Left ventricle myocardium inferior (tissue), 1 donor: ENCODE measurements around the gene ARAP1. TPM values are rescaled to one million over a fixed set of nuclear protein-coding genes. Genes with fewer than 3 reads are reported as not detected.

Experiments
- DNase-seq: peaks from one replicate; pipeline ENCODE4 v3.0.0-alpha.2; 2020
- H3K27ac ChIP-seq: fragments of 200-600 bp; replicated peaks from 2 replicates; pipeline ENCODE4 v1.8.0; 2021
- H3K27me3 ChIP-seq: fragments of 200-600 bp; 2 replicates; pipeline ENCODE4 v1.8.0; 2021; ENCODE audit warnings: low read depth
- H3K36me3 ChIP-seq: fragments of 200-600 bp; 2 replicates; pipeline ENCODE4 v1.8.0; 2021
- H3K4me1 ChIP-seq: fragments of 200-600 bp; 2 replicates; pipeline ENCODE4 v1.8.0; 2021
- H3K4me3 ChIP-seq: fragments of 200-600 bp; 2 replicates; pipeline ENCODE4 v1.8.0; 2021; ENCODE audit warnings: mild to moderate bottlenecking, moderate library complexity
- H3K9me3 ChIP-seq: fragments of 200-600 bp; replicated peaks from 2 replicates; pipeline ENCODE4 v1.8.0; 2021
- CTCF ChIP-seq: fragments of 200-600 bp; IDR thresholded peaks from 2 replicates; pipeline ENCODE4 v1.8.0; 2021; ENCODE audit warnings: antibody characterized with exemption, mild to moderate bottlenecking, borderline replicate concordance
- intact Hi-C: fragments of 100-400 bp; cut with micrococcal nuclease; formaldehyde crosslinking; loops from one replicate; pipeline ENCODE4 v1.11.0; 2022
- total RNA-seq: library from RNA; stranded (reverse); fragmentation: NEBNext Ultra II Directional; extraction: Animal tissue kit (Norgen Biotek cat#: 25700); gene quantifications from one replicate; pipeline ENCODE4 v1.2.1, GENCODE V29; 2021
- donor health status: DM: no; HTN: yes; CAD: no; lungs with severe emphysema.

Gene ARAP1
- total RNA-seq, 1 donor from 2014 or later: 51.9 TPM

- intact Hi-C loops: no loop called here
- H3K27me3 ChIP-seq: no peaks in the 10 kb centered on the region
- DNase-seq: no peak
- TF ChIP-seq CTCF: no peak
- H3K4me1 ChIP-seq: peaks cover 30% of the 10 kb centered on the region
- H3K27ac ChIP-seq: no peak overlapping the region
- H3K9me3 ChIP-seq: no peaks in the 10 kb centered on the region
- no peaks in the 10 kb centered on the region for H3K36me3 ChIP-seq
- H3K4me3 ChIP-seq: peak overlapping the region; percentile 75
These were observed 1.6 kb downstream of the ARAP1 start for GRCh38 chr11:72750556-72751115.

DNA sequence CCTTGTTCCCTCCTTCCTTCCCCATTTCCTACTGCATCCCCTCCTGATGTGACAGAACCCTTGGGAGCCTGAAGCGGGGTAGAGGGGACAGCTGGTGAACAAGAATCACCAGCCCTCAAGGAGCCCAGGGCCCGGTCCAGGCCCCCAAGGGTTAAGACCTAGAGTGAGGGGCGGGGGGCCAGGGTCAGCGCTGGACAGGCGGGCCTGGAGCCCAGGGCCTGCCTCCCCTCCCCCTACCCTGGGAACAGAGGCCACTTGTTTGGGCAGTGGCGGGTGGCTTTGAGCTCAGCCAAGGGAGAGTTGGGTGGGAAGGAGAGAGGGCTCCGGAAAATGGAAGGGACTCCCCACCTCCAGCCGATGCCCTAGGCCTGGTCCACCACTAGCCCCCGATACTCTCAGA is 2.1 kb downstream of the ARAP1 start:
- H3K9me3 ChIP-seq: no peaks in the 10 kb centered on the region
- H3K36me3 ChIP-seq: no peaks in the 10 kb centered on the region
- TF ChIP-seq CTCF: no peak
- peaks cover 30% of the 10 kb centered on the region for H3K4me1 ChIP-seq
- intact Hi-C loops: no loop called here
- no peak for DNase-seq
- H3K27me3 ChIP-seq: no peaks in the 10 kb centered on the region
- H3K4me3 ChIP-seq: no peak overlapping the region
- no peak overlapping the region for H3K27ac ChIP-seq

GRCh38 chr11:72747289-72747855 is 4.8 kb downstream of the ARAP1 start:
- H3K27ac ChIP-seq: no peak overlapping the region
- TF ChIP-seq CTCF: no peak
- DNase-seq: no peak
- H3K9me3 ChIP-seq: no peaks in the 10 kb centered on the region
- H3K4me3 ChIP-seq: no peak overlapping the region
- H3K4me1 ChIP-seq: peaks cover 28% of the 10 kb centered on the region
- H3K27me3 ChIP-seq: no peaks in the 10 kb centered on the region
- no peaks in the 10 kb centered on the region for H3K36me3 ChIP-seq
- intact Hi-C loops: no loop called here

- DNase-seq: no peak
- no peak for TF ChIP-seq CTCF
- Histone ChIP-seq H3K9me3 (no peaks in the 10 kb centered on the region), H3K36me3 (no peaks in the 10 kb centered on the region), H3K27me3 (no peaks in the 10 kb centered on the region), H3K27ac (no peak overlapping the region), H3K4me3 (no peak overlapping the region), H3K4me1 (peaks cover 28% of the 10 kb centered on the region)
- intact Hi-C loops: no loop called here
These were observed 5.4 kb downstream of the ARAP1 start for GRCh38 chr11:72746821-72747220.

GRCh38 chr11:72745925-72746550 is 6.2 kb downstream of the ARAP1 start:
- peaks cover 29% of the 10 kb centered on the region for H3K4me1 ChIP-seq
- TF ChIP-seq CTCF: no peak
- H3K9me3 ChIP-seq: no peaks in the 10 kb centered on the region
- H3K36me3 ChIP-seq: no peaks in the 10 kb centered on the region
- no peak for DNase-seq
- no peaks in the 10 kb centered on the region for H3K27me3 ChIP-seq
- no peak overlapping the region for H3K4me3 ChIP-seq
- no peak overlapping the region for H3K27ac ChIP-seq
- intact Hi-C loops: no loop called here
